Lower leg skin (tissue), 3 donors: ENCODE measurements around the gene PTPRT.

Experiments
- CTCF ChIP-seq, 3 donors: fragments of 450-650 bp; IDR thresholded peaks; one replicate each; pipeline ENCODE4 v1.5.1; 2016; ENCODE audit warnings: antibody characterized with exemption in 3 of 3, mild to moderate bottlenecking in 3 of 3, moderate library complexity in 2 of 3
- POLR2A ChIP-seq, 2 donors: fragments of 450-650 bp; IDR thresholded peaks; one replicate each; pipeline ENCODE4 v1.6.1; 2016 to 2017; ENCODE audit warnings: antibody characterized with exemption in 2 of 2, mild to moderate bottlenecking in 1 of 2, moderate library complexity in 1 of 2

- TF ChIP-seq CTCF (IDR thresholded peaks at IDR 0.05) (no peak), POLR2A (IDR thresholded peaks at IDR 0.05) (no peak)
Measured at GRCh38 chr20:42701948-42702347, 487.8 kb downstream of the PTPRT start.
